Measurements from ENCODE around the gene FSTL3. TPM values are rescaled to one million over a fixed set of nuclear protein-coding genes. Genes with fewer than 3 reads are reported as not detected.

FSTL3 gene
- total and polyA plus RNA-seq, 2 of the 8 experiments (the other 6 are each of a cell fraction or from before 2014, with no cell fraction given), result 8.1 to 11.8 TPM

DNA sequence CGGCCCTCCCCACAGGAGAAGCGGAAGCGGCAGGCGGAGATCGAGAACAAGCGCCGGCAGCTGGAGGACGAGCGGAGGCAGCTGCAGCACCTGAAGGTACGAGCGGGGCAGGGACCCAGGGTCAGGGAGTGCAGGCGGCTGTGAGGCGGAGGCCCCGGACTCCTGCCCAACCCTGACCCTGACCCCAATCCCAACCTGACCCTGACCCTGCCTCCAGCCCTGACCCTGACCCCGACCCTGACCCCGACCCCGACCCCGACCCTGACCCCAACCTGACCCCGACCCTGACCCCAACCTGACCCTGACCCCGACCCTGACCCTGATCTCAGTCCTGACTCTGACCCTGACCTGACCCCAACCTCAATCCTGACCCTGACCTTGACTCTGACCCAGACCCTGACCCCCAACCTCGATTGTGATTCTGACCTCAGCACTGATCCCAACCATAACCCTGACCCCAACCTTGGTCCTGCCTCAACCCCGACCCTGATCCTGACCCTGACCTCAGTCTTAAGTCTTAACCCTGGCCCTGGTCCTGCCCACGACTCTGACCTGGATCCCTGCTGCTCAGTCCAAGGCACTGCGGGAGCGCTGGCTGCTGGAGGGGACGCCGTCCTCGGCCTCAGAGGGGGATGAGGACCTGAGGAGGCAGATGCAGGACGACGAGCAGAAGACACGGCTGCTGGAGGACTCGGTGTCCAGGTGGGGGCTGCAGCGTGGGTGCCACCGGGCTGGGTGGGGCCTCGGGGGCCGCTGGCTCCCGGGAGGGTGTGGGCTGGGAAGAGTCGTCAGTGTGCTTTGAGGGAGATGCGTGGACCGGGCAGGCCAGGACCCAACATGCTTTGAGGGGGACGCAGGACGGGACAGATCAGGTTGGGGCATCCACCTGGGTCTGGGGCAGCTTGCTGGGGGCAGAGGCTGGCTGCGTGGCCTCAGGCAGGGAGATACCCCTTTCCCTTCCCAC lies 51.1 kb downstream of the FSTL3 start:
- H2BK120ac ChIP-seq (replicated peaks; ENCODE audit: low read depth, low read length), result no peak overlapping the region
- H2BK5ac ChIP-seq (ENCODE audit: low read depth, low read length), result no peak overlapping the region
- H2BK12ac ChIP-seq (ENCODE audit: low read depth, low read length), result no peak overlapping the region
- no peaks in the 10 kb centered on the region for H3K79me2 ChIP-seq (ENCODE audit: control insufficient read depth in 1 of 2, insufficient read depth in 2 of 2, low read length in 2 of 2)
- no peaks in the 10 kb centered on the region for H3K9me3 ChIP-seq (ENCODE audit: insufficient read depth in 2 of 2, low read depth in 1 of 2, low read length in 1 of 2)
- ChIA-PET POLR2A (ENCODE audit: partially characterized antibody) (interaction anchor here (1.5 kb wide), 1 partner anchor 156 kb away, joined by 3 read pairs; no protein-coding TSS in a partner anchor), CTCF (ENCODE audit: partially characterized antibody) (interaction anchor here (1.1 to 3.7 kb wide), 3 partner anchors 10 to 20 kb away, joined by 3 to 9 read pairs (median 3); no protein-coding TSS in a partner anchor)
- no peak overlapping the region for H3K4ac ChIP-seq (replicated peaks; ENCODE audit: insufficient read length, low read depth, low read length)
- no peak overlapping the region for H3K14ac ChIP-seq (ENCODE audit: insufficient read length)
- no peaks in the 10 kb centered on the region; a peak in 1 of 8 replicates for H3K36me3 ChIP-seq (ENCODE audit: control insufficient read depth in 2 of 4, insufficient read depth in 4 of 4, low read length in 3 of 4)
- WGBS, 2 experiments (ENCODE audit: extremely low coverage in 1 of 2, insufficient coverage in 1 of 2, insufficient read length in 1 of 2, insufficient replicate concordance in 2 of 2, low coverage in 1 of 2, low lambda C conversion rate in 2 of 2, missing lambda C conversion rate in 1 of 2), result 89% methylated on average over 21 of the region's 43 CpGs; no CpG with 5 or more reads in 1 of the 2 experiments
- H4K91ac ChIP-seq (replicated peaks; ENCODE audit: insufficient read length, low read length), result no peak overlapping the region
- no peak overlapping the region for H2AK5ac ChIP-seq (ENCODE audit: low read depth, low read length)
- no peak overlapping the region for H2BK20ac ChIP-seq (ENCODE audit: low read length)
- H3K4me3 ChIP-seq (ENCODE audit: extremely low read depth in 1 of 4, insufficient read depth in 2 of 4, low read depth in 3 of 4, low read length in 4 of 4), result no peak overlapping the region
- H4K5ac ChIP-seq (ENCODE audit: insufficient read length, low read depth, low read length), result no peak overlapping the region
- no peak overlapping the region for H3K18ac ChIP-seq (ENCODE audit: extremely low read depth, low read length)
- no peak overlapping the region for H3K23ac ChIP-seq (ENCODE audit: insufficient read length)
- H3K56ac ChIP-seq (replicated peaks; ENCODE audit: insufficient read length, low read depth, low read length), result no peak overlapping the region
- peaks cover 0 to 3% of the 10 kb centered on the region in 2 experiments for H4K20me1 ChIP-seq (replicated peaks in 1 of 2; ENCODE audit: control insufficient read depth in 1 of 2, insufficient read depth in 2 of 2, low read length in 2 of 2)
- H3K79me1 ChIP-seq (ENCODE audit: low read depth, low read length), result no peaks in the 10 kb centered on the region; the same call in 1 of the 2 replicates
- no peak for FAIRE-seq
- H3K27ac ChIP-seq (ENCODE audit: low read depth, low read length), result no peak overlapping the region
- no peak overlapping the region for H2BK15ac ChIP-seq (ENCODE audit: low read length)
- no peaks in the 10 kb centered on the region for H3K27me3 ChIP-seq (replicated peaks in 1 of 4; ENCODE audit: control insufficient read depth in 3 of 4, extremely low read depth in 1 of 4, insufficient read depth in 3 of 4, low read length in 3 of 4)
- H3K4me2 ChIP-seq (ENCODE audit: insufficient read depth in 1 of 2, low read depth in 2 of 2, low read length in 2 of 2), result no peak overlapping the region
- H3K4me1 ChIP-seq (replicated peaks in 1 of 4; ENCODE audit: control insufficient read depth in 3 of 4, insufficient read depth in 4 of 4, low read length in 3 of 4), result no peaks in the 10 kb centered on the region
- TF ChIP-seq SIN3A (conservative IDR thresholded peaks at IDR 0.05 in 1 of 2, IDR thresholded peaks at IDR 0.05 in 1 of 2; ENCODE audit: low read depth in 1 of 2, low read length in 2 of 2) (no peak), RXRA (IDR thresholded peaks at IDR 0.05; ENCODE audit: insufficient read depth, low read depth, low read length) (peak; percentile 81; the same call in 1 of the 2 replicates)
- H4K8ac ChIP-seq (ENCODE audit: extremely low read depth, insufficient read depth, low read length), result no peak overlapping the region
- H3K9ac ChIP-seq (replicated peaks in 1 of 4; ENCODE audit: extremely low read depth in 1 of 4, low read depth in 3 of 4, low read length in 3 of 4), result no peak overlapping the region
- no peaks in the 10 kb centered on the region for H3K23me2 ChIP-seq (ENCODE audit: low read depth, low read length)
- H2AFZ ChIP-seq (ENCODE audit: low read length), result no peak overlapping the region
- no peak for DNase-seq (ENCODE audit: low read depth in 1 of 2, low spot score in 2 of 2)
